NCI-H69 (cell line): ENCODE results near the gene ATPAF1.

Experiments used
- DNase-seq: peaks from one replicate; lab custom pipeline; 2025; lab: John Stamatoyannopoulos, UW

Gene ATPAF1

GRCh38 chr1:46650491-46650890 lies 17.7 kb downstream of the ATPAF1 start:
- DNase-seq, result no peak

GRCh38 chr1:46649764-46650163 lies 18.4 kb downstream of the ATPAF1 start:
- DNase-seq, result no peak

GRCh38 chr1:46647611-46648010 lies 20.6 kb downstream of the ATPAF1 start:
- DNase-seq, result no peak

GRCh38 chr1:46646844-46647243 lies 21.3 kb downstream of the ATPAF1 start:
- no peak for DNase-seq

- DNase-seq, result no peak
These were observed 21.8 kb downstream of the ATPAF1 start for GRCh38 chr1:46646331-46646730.

GRCh38 chr1:46645815-46646214 lies 22.3 kb downstream of the ATPAF1 start:
- no peak for DNase-seq

- peak; percentile 96 for DNase-seq
These were observed 24.8 kb downstream of the ATPAF1 start for GRCh38 chr1:46643368-46643775.

GRCh38 chr1:46642115-46642680 lies 26.0 kb downstream of the ATPAF1 start:
- DNase-seq, result peak; percentile 40

GRCh38 chr1:46639547-46639946 lies 28.6 kb downstream of the ATPAF1 start:
- DNase-seq, result peak; percentile 17

- DNase-seq, result no peak
These were observed 29.2 kb downstream of the ATPAF1 start for GRCh38 chr1:46638921-46639320.

- DNase-seq, result no peak
These were observed 30.6 kb downstream of the ATPAF1 start for GRCh38 chr1:46637444-46638083.

GRCh38 chr1:46635205-46635604 lies 33.0 kb downstream of the ATPAF1 start:
- no peak for DNase-seq

GRCh38 chr1:46630719-46631118 lies 37.4 kb downstream of the ATPAF1 start:
- peak; percentile 13 for DNase-seq

GRCh38 chr1:46623743-46624644 lies 44.2 kb downstream of the ATPAF1 start:
- no peak for DNase-seq

GRCh38 chr1:46622344-46622743 lies 45.8 kb downstream of the ATPAF1 start:
- DNase-seq, result peak; percentile 51

- DNase-seq, result no peak
These were observed 46.2 kb downstream of the ATPAF1 start for GRCh38 chr1:46621930-46622329.

GRCh38 chr1:46619656-46620258 lies 48.4 kb downstream of the ATPAF1 start:
- DNase-seq, result no peak

- no peak for DNase-seq
These were observed 49.3 kb downstream of the ATPAF1 start for GRCh38 chr1:46618754-46619415.

- no peak for DNase-seq
These were observed 50.3 kb downstream of the ATPAF1 start for GRCh38 chr1:46617833-46618232.

GRCh38 chr1:46617108-46617800 lies 50.9 kb downstream of the ATPAF1 start:
- no peak for DNase-seq
